22Rv1 (cell line): ENCODE data around the gene PLCB4.

Experiments used
- CTCF ChIP-seq: fragments of 450-650 bp; IDR thresholded peaks from 2 replicates; pipeline ENCODE4 v1.5.1; 2017; ENCODE audit warnings: mild to moderate bottlenecking
- ZFX ChIP-seq: fragments of 450-650 bp; IDR thresholded peaks from 2 replicates; pipeline ENCODE4 v1.6.1; 2017; ENCODE audit warnings: antibody characterized with exemption, borderline replicate concordance

DNA sequence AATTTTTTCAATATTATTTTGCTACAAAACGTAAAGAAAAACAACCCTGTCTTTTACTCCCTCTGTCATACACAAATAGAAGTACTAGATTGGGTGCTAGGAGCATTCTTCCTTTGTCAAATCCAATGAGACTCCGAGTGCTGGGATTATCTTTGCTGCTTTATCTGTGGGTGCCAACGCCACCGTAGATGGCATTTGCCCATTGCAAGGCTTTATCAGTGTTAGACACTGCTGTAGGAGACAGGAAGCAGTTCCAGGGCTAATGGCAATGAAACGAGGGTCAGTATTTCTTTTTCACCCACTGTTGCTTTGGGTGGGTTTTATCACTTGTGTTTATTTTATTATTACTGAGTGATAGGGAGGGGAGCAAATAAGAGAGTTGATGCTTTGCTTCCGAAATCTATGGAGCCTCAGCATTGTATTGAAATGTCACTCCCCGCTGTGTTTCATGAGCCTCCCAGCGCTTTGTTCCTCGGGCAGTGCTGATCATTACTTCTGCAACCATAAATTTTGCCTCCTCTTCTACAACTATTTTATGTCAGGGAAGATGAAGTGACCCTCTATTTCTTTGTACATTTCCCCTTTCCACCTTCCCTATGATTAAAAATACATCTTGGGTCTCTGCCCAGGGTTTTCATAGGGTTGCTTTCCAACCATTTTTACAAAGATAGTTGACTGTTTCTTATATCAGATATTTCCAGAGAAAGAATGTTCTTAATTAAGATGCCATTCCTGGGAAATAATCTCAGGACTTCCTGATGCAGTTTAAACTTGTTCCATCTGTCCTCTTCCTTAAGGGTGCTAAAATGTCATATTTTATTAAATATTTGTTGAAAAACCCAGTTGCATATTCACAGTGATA, 358.8 kb downstream of the PLCB4 start:
- TF ChIP-seq CTCF (no peak), ZFX (no peak)
